Heart right ventricle (tissue), 16 donors: ENCODE data around the gene ARMH3. TPM values are rescaled to one million over a fixed set of nuclear protein-coding genes. Genes with fewer than 3 reads are reported as not detected.
"Not testable (repeated sequence)": the region's sequence is repeated elsewhere in the genome, so short reads cannot be mapped to it uniquely, and the experiment has no call there.

ENCODE experiments used
- ATAC-seq, 8 donors: fragments of 200-7000 bp; cut with Tn5 transposase; one replicate each; pipeline ENCODE4 v1.9.1; 2020; ENCODE audit warnings: mild to moderate bottlenecking in 8 of 8, moderate library complexity in 8 of 8, moderate number of reproducible peaks in 1 of 8
- DNase-seq, 2 donors: peaks; one replicate each; pipeline ENCODE4 v3.0.0-alpha.2; 2020
- H3K27ac ChIP-seq, 10 donors: fragments of 200-600 bp; sonication (generic) in 2 of 10; one replicate each; pipeline versions ENCODE4 v1.5.0 to v1.8.0; 2020 to 2022; ENCODE audit warnings: mild to moderate bottlenecking in 3 of 10
- H3K27me3 ChIP-seq, 7 donors: fragments of 200-600 bp; one replicate each; pipeline ENCODE4 v1.8.0; 2021 to 2022; ENCODE audit warnings: mild to moderate bottlenecking in 2 of 7
- H3K36me3 ChIP-seq, 9 donors: fragments of 200-600 bp; sonication (generic) in 1 of 9; one replicate each; pipeline versions ENCODE4 v1.5.0 to v1.8.0; 2020 to 2022; ENCODE audit warnings: mild to moderate bottlenecking in 2 of 9
- H3K4me1 ChIP-seq, 9 donors: fragments of 200-600 bp; sonication (generic) in 1 of 9; one replicate each; pipeline versions ENCODE4 v1.5.0 to v1.8.0; 2020 to 2022; ENCODE audit warnings: mild to moderate bottlenecking in 4 of 9
- H3K4me3 ChIP-seq, 10 donors: fragments of 200-600 bp; sonication (generic) in 2 of 10; one replicate each; pipeline versions ENCODE4 v1.5.0 to v1.8.0; 2020 to 2022; ENCODE audit warnings: mild to moderate bottlenecking in 7 of 10, moderate library complexity in 2 of 10
- H3K9me3 ChIP-seq, 11 donors: fragments of 200-600 bp in 10 of 11; sonication (generic) in 2 of 11; one replicate each; pipeline versions ENCODE4 v1.5.0 to v1.8.0; 2013 to 2022; ENCODE audit warnings: mild to moderate bottlenecking in 2 of 11, control low read depth in 1 of 11, moderate library complexity in 1 of 11
- CTCF ChIP-seq, 9 donors: fragments of 200-600 bp; sonication (generic) in 2 of 9; IDR thresholded peaks; one replicate each; pipeline versions ENCODE4 v1.5.0 to v1.8.0; 2021 to 2022; ENCODE audit warnings: antibody characterized with exemption in 9 of 9, mild to moderate bottlenecking in 5 of 9, moderate library complexity in 1 of 9
- WGBS, 2 donors: extraction: QIAGEN DNeasy Blood & Tissue Kit; methylation state at CpG; one replicate each; pipeline ENCODE4 v1.1.7; 2013; ENCODE audit warnings: inconsistent platforms in 1 of 2; 5-methylcytosine and 5-hydroxymethylcytosine counted together
- intact Hi-C, 10 donors: fragments of 100-400 bp; cut with DNase I; formaldehyde crosslinking; loops; one replicate each; pipeline versions ENCODE4 v1.11.1 to v1.14.2; 2022
- polyA plus RNA-seq, 2 donors: library from polyadenylated mRNA; stranded (reverse); fragments of 200-250 nt; gene quantifications; one replicate each; pipeline ENCODE4 v1.2.3, GENCODE V29; 2013
- total RNA-seq, 10 donors: library from RNA; stranded (reverse); fragmentation: NEBNext Ultra II Directional in 3 of 10; extraction: Animal tissue kit (Norgen Biotek cat#: 25700) in 3 of 10; gene quantifications; one replicate each; pipeline versions ENCODE4 v1.2.1 to v1.2.4, GENCODE V29; 2021 to 2023
- donor health status: Arrhythmogenic right ventricular cardiomyopathy.
- donor health status: ischemic (EF 13 %, LVEDD 7.1; RV severe dilation, severe dysfunction).
- donor health status: healthy with polysubstance abuse.
- donor health status: DM: no; HTN: yes; CAD: no.
- donor health status: DM: no; HTN: no; CAD: no.
- donor health status: ischemic (EF 25% LVEDD 6.9; RV normal size, moderate dysfunction).
- donor health status: ischemic (EF 25% LVEDD 5.7; RV mildly dilated, moderate dysfunction).
- donor health status: healthy.
- donor health status: DM: yes; HTN: yes; CAD: no.
- donor health status: Ischemic cardiomyopathy.
- donor health status: ischemic (EF 35%, LVEDD 5.7; RV mildly dilated, moderate dysfunction).
- donor health status: nonischemic (EF 11% LVEDD 7.7; RV severe dilation, severe dysfunction).
- donor health status: DM: yes; HTN: yes; CAD: no.
- donor health status: PGD.
- donor health status: ischemic (EF 29% LVEDD 5.4; RV normal size, mild dysfunction).
- donor health status: nonischemic (EF 23%, LVEDD 6.1; RV moderate dilation, normal function).

Gene ARMH3
- total and polyA plus RNA-seq, 12 donors = 24.1 to 96.8 (median 54.1) TPM

- 68 to 76% methylated on average over 3 of the region's 3 CpGs for WGBS, 2 donors
- TF ChIP-seq CTCF (IDR thresholded peaks at IDR 0.05) = no peak
- no peak overlapping the region for H3K27ac ChIP-seq
- H3K4me3 ChIP-seq = no peak overlapping the region
- no peaks in the 10 kb centered on the region for H3K27me3 ChIP-seq
- no peak for ATAC-seq
- peaks cover 0 to 22% (median 0%) of the 10 kb centered on the region in 9 donors for H3K4me1 ChIP-seq
- intact Hi-C loops = loop anchor here in 7 of 10 donors (2.0 to 10.0 kb wide), 7 partner anchors 51 to 1617 kb away; no protein-coding TSS in a partner anchor
- H3K9me3 ChIP-seq = no peaks in the 10 kb centered on the region
- H3K36me3 ChIP-seq = peaks cover 0 to 86% (median 22%) of the 10 kb centered on the region in 9 donors
- DNase-seq = no peak
Measured at GRCh38 chr10:102007796-102008195, 48.2 kb downstream of the ARMH3 start.

- DNase-seq, H3K27me3 ChIP-seq, H3K4me3 ChIP-seq, H3K27ac ChIP-seq, ATAC-seq, H3K9me3 ChIP-seq: not testable (repeated sequence)
- Histone ChIP-seq H3K36me3 (peaks cover 0 to 86% (median 22%) of the 10 kb centered on the region in 9 donors), H3K4me1 (peaks cover 0 to 28% (median 0%) of the 10 kb centered on the region in 9 donors)
- intact Hi-C loops = loop anchor here in 2 of 10 donors (2.0 to 10.0 kb wide), 3 partner anchors 50 to 1618 kb away; no protein-coding TSS in a partner anchor
- WGBS, 2 donors = 87 to 89% methylated on average over 4 of the region's 4 CpGs
Measured at GRCh38 chr10:102007031-102007430, 48.9 kb downstream of the ARMH3 start.

- intact Hi-C loops = loop anchor here in 2 of 10 donors (10.0 kb wide), 2 partner anchors 400 to 1620 kb away; no protein-coding TSS in a partner anchor
- Histone ChIP-seq H3K27ac (no peak overlapping the region), H3K4me1 (peaks cover 0 to 22% (median 0%) of the 10 kb centered on the region in 9 donors), H3K4me3 (no peak overlapping the region), H3K36me3 (peaks cover 0 to 91% (median 24%) of the 10 kb centered on the region in 9 donors), H3K27me3 (no peaks in the 10 kb centered on the region), H3K9me3 (no peaks in the 10 kb centered on the region)
- no peak for TF ChIP-seq CTCF (IDR thresholded peaks at IDR 0.05)
- ATAC-seq (no peak), DNase-seq (no peak)
Measured at GRCh38 chr10:102004376-102004775, 51.6 kb downstream of the ARMH3 start.

GRCh38 chr10:102003541-102003940 is 52.4 kb downstream of the ARMH3 start:
- Histone ChIP-seq H3K4me3 (no peak overlapping the region), H3K36me3 (peaks cover 0 to 90% (median 24%) of the 10 kb centered on the region in 9 donors), H3K4me1 (peaks cover 0 to 25% (median 2%) of the 10 kb centered on the region in 9 donors), H3K9me3 (no peaks in the 10 kb centered on the region), H3K27me3 (no peaks in the 10 kb centered on the region), H3K27ac (no peak overlapping the region)
- 94% methylated on average over 1 of the region's 1 CpG for WGBS, 2 donors
- DNase-seq (no peak), ATAC-seq (no peak)
- TF ChIP-seq CTCF (IDR thresholded peaks at IDR 0.05) = no peak
- intact Hi-C loops = loop anchor here in 2 of 10 donors (10.0 kb wide), 2 partner anchors 399 to 1621 kb away; no protein-coding TSS in a partner anchor

GRCh38 chr10:102001435-102002068 is 54.4 kb downstream of the ARMH3 start:
- 62 to 65% methylated on average over 3 of the region's 3 CpGs for WGBS, 2 donors
- no peaks in the 10 kb centered on the region for H3K9me3 ChIP-seq
- no peak for DNase-seq
- TF ChIP-seq CTCF (IDR thresholded peaks at IDR 0.05) = no peak
- H3K27me3 ChIP-seq = no peaks in the 10 kb centered on the region
- peaks cover 0 to 96% (median 20%) of the 10 kb centered on the region in 9 donors for H3K36me3 ChIP-seq
- no peak for ATAC-seq
- no peak overlapping the region for H3K4me3 ChIP-seq
- intact Hi-C loops = loop anchor here in 2 of 10 donors (10.0 kb wide), 2 partner anchors 397 to 1623 kb away; no protein-coding TSS in a partner anchor
- H3K27ac ChIP-seq = no peak overlapping the region
- H3K4me1 ChIP-seq = peaks cover 0 to 26% (median 12%) of the 10 kb centered on the region in 9 donors
